GM18519 (cell line): Measurements from ENCODE around the gene ABO.
"Not testable (repeated sequence)": the region's sequence is repeated elsewhere in the genome, so short reads cannot be mapped to it uniquely, and the experiment has no call there.

Experiments used
- ATAC-seq: cut with Tn5 transposase; IDR thresholded peaks from one replicate; pipeline ENCODE4 v1.9.1; 2021; ENCODE audit warnings: mild to moderate bottlenecking, moderate library complexity; ENCODE audit not compliant: unreplicated experiment, low FRiP score

The ABO gene

DNA sequence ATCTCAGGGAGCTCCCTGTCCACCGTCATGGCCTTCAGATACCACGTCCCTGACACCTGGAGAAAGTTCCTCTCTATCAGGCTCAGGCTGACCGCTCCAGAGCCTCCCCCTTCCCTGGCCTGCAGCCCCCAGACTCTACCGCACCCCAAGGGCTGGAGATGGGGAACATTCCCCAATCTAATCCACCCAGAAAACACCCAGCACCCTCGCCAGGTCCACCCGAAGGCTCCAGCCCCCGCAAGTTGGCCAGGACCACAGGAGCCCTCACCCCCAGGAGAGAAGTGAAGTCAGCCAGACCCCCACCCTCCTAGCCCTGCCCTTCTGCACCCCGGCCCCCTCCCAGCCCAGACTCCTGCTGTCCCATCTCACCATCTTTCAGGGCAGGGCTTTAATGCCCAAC, 47.0 kb downstream of the ABO start:
- ATAC-seq = not testable (repeated sequence)

DNA sequence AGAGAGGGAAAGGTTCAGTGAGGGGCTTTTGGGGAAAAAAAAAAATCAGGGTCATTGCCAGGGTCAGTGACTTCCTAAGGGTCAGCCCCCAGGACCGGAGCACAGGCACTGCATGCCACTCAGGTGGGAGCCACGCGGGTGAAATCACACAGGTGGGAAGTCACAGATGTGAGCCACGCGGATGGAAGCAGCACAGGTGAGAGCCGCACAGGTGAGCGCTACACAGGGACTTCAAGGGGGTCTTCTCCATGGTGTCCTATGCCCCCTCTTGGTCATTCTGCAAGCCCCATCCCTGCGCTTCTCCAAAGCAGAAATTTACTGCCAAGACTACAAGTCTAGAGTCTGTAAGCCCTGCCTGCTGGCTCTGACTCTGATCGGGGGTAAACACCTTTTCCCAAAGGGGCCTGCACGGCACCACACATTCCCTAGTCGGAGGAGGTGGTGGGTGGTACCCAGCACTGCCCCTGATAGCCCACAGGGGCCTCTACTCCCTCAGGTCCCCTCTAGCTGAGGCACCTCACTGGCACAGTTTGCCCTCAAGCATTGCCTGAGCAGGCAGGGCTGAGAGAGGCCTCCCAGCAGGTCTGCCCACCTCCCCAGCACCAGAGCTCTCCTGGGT, 47.6 kb downstream of the ABO start:
- ATAC-seq = no peak

DNA sequence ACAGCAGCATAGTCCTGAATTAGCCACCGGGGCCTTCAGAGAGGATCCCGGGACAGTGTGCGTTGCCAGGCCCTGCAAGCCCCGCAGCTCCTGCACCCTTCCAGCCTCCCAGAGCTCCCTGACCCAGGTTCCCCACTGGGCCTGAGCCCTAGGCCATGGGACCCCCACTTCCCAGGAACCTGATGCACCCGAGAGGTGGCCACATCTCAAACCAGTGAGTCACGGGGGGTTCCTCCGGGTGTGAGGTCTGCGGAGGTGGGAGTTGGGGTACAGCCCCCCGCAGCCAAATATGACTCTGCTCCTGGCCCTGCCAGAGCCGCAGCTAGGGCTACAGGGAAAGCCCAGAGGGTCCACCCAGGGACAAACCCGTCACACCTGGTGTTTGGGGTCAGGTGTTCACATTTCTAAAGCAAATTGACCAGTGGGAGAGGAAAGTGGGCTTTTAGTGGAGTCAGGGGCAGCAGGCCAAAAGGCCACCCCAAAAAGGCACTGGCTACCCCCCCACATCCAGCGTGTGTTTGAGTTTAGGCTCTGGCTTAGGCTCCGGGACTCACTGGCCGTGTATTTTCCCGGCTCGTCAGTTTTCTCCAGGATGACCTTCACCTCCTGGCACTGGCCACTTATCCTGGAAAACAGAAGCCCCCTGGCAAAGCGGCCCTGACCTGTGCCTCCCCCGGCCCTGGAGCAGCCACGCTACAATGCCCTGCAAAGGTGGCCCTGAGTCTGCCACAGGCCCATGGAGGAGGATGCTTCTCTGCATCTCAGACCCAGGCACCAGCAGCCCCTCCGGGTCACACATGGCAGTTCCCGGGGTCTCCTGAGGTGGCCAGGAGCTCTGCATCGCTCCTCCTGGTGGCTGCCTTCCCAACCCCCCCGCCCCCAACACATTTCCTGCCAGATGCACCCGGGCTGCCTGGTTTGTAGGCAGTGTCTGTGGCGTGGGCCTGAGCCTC, 48.5 kb downstream of the ABO start:
- ATAC-seq = no peak

DNA sequence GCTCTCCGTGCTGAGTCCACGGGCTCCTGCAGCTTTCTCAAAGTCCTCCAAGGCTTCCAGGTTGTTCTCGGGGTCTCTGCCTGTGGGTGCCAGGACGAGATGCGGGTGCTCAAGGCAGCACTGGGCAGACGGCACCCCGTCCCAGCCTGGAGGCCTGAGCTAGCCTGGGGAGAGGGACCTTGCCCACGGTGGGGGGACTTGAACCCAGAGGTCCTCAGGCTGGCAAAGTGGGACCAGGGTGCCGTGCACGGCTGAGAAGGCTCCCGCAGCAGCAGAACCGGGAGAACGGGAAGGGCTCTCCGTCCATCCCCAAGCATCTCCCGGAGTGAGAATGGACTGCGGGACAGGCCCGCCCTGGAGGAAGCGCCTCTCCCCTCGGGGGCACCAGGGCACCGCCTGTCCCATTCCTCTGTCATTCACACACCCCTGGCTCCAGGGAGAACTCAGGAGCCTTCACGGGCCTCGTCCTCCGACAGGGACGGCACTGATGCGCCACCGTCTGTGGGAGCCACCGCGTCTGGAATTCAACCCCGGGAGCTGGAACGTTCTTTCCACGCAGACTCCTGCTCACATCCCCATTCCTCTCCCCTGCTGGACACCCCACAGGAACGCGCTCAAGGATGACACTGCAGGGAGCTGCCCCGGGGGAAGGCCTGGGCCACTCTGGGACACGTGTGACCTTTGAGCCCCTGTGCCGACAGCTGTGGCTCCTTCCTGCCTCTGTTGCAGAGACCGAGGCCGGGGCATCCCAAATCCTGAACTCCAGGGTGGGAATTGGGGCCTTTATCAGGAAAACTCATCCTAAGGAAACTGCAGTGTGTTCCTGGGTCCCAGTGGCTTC, 49.6 kb downstream of the ABO start:
- ATAC-seq = no peak

DNA sequence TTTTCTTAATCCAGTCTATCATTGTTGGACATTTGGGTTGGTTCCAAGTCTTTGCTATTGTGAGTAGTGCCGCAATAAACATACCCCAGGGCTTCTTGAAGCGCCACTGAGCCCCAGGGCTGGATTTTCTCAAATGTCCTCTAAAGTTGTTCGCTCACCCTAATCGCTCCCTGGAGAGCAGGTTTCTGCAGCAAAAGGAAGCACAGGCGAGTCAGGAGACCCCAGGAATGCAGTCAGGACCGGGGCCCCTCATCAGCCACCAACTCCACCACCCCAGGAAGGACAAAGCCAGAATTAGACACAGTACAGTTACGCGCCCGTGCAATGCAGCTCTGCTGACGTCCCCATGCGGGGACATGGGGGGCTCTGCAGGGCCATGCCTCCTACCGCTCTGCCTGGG, 50.2 kb downstream of the ABO start:
- no peak for ATAC-seq

DNA sequence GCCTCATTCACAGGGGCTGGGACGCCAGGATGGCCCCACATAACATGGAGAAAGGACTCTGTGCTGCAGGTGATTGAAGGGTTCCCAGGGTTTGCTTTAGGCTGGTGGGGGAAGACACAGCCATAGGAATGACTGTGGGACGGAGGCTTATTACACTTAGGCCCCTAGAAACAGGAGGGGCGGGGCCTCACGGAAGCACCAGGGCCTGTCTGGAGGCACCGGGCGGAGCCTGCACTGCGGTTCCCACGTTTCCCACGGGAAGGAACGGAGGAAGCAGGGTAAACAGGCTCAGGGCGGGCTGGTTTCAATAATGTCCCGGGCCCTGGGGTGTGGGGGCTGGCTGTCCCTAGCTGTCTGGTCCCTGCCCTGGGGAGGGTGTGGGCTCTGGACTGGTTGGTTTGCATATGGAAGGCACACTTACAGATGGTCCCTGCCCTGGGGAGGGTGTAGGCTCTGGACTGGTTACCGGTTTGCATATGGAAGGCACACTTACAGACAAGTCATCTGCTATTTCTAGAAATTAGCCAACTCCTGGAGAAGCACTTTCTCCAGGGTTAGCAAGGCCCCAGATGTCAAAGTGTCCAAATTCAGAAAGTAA, 51.7 kb downstream of the ABO start:
- ATAC-seq = not testable (repeated sequence)

DNA sequence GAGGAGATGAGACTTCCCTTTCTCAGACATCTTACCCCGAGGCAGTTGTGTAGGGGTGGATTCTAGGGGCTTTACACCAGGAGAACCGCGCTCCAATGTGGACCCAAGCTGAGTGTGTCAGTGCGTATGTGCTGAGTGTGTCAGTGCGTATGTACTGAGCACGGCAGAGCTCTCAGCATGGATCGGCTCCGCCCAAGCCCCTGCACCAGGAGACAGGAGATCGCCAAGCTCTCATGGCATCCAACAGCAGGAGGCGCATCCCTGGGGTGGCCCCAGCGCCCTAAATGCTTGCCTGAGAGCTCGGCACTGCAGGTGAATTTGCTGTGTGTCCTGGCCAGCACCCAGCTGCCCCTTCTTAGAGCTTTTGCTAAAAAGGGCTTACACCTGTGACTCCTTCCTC, 53.0 kb downstream of the ABO start:
- not testable (repeated sequence) for ATAC-seq

DNA sequence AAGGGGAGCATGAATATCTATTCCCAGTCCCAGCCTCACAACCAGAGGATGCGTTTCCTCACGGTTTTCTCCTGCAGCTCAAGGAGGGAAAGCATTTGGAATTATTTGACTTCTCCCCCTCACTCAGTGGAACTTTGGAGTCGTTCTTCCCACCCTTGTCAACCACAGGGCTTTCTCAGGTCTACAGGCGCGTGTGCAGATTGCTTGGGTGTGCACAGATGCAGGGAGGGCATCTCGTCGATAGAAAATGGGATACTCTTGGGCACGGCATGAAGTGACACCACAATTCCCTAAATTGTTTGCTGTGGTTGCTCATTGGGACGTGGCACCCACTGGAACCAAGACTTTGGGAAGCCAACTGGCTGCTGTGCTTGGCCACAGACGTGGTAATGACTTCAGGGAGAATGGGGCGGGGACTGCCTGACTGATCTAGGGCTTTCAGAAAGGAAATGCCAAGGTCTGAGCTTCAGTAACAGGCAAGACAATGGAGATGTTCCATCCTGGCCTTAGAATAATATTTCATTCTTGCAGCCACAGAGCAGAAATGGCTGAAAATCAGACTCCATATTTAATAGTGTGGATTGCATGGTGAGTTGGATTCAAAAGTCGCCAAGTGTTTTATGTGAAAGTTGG, 53.7 kb downstream of the ABO start:
- no peak for ATAC-seq

DNA sequence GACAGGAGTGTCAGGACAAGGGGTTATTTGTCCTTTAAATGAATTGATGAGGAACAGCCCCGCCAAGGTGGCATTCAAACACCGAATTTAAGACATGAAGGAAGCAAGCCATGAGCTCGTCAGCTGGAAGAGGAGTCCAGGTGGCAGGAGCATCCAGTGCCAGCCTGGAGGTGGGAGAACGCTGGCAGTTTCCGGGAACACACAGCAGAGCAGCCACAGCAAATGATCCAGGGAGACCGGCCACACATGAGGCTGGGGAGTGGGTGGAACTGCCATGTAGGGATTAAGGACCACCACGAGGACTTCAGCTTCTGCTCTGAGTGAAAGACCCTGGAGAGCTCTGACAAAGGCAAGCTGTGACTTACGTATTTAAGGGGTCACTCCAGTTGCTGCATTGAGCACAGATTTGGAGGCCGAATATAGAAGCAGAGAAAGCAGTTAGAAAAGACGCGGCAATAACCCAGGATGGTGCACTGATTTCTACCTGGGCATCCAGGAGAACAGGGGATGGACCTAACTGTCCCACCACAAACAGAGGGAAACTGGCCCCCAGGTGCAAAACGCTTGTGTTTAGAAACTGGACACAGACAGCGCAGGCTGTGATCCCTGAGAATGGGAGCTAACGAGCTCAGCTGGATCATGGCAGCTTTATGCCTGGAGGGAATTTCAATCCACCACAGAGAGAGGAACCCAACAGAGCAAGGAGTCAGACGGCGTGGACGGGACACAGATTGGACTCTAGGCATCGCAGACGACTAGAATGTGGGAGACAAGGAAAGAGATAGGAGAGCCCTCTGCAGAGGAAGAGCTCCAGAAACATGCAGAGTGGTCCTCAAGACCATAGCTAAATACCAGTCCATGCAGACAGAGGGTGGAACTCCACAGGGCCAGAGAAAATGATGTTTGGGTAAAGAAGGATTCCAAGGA, 56.7 kb downstream of the ABO start:
- not testable (repeated sequence) for ATAC-seq

DNA sequence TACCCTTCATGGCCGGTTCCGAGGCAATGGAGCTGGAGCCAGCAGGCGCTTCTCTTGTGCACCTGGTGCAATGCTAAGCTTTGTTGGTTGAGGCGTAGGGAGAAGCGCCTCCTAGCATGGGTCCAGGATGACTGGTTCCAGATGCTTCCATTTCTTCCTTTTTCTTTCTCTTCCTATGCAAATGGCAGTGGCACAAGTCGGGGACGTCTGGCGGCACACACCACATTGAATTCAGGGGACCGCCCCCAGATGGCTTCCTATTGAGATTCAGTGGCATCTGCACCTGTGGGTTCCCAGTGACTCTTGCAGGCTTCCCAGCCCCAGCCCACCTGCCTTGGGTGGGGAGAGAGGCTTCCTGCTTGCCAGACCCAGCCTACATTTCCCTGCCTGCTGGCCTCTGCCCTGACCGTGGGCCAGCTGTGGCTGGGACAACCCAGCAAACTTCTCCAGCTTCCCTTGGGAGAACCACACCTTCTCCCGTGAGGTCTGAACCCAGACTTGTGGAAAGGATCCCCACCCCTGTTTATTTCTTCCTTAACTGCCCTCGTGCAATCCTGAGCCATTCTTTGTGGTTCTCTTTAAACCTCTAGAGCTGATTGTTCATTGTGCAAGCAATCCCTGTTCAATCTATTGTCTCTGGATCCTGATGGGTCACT, 57.5 kb downstream of the ABO start:
- not testable (repeated sequence) for ATAC-seq

DNA sequence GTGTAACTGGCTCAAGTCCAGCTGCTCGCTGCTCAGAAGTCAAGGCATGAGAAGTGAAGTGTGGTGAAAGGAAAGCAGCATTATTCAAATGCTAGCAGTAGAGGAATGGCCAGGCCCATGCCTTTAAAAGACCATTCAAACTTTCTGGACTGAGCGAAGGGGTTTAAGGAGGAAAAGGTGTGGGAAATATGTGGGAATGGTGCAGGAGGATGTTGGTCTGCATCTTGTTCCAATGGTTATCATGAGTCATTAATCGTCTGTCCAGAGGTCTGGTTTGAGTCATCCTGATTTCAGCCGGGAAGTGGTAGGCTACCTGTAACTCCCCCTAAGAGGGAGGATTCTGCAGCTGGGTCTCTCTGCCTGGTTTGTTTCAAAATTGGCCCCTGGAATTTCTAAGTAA, 60.7 kb downstream of the ABO start:
- ATAC-seq = not testable (repeated sequence)

DNA sequence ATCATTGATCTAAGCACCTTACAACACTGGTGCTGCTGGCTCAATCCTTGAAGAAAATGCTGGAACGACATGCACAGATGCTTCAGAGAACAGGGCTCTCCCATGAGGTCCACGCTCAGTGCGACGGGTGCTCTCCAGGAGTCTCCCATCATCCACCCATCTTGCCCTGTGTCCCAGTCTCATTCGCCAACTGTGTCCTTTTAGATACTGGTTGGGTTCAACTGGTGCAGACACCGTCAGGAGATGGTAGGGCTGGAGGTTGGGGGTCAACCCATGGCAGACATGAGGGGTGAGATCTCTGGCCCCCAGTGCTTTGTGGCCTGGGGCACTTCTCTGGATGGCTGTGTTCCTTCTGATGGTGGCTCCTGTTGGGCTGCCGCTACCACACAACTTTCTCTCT, 64.4 kb downstream of the ABO start:
- no peak for ATAC-seq

DNA sequence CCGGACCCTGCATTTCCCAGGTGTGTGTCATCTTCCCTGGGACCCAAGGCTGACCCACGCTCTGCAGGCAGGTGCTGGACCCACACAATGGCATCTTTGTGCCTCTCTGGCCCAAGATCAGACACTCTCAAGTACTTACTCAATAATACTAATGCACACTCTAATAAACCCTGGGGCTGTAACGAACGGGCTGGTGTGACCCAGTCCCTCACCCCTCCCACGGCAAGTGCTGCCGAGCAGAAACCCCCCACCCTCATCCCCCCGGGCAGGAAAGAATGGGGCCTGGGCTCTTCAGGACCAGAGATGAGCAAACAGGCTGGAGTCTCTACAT, 64.8 kb downstream of the ABO start:
- no peak for ATAC-seq

DNA sequence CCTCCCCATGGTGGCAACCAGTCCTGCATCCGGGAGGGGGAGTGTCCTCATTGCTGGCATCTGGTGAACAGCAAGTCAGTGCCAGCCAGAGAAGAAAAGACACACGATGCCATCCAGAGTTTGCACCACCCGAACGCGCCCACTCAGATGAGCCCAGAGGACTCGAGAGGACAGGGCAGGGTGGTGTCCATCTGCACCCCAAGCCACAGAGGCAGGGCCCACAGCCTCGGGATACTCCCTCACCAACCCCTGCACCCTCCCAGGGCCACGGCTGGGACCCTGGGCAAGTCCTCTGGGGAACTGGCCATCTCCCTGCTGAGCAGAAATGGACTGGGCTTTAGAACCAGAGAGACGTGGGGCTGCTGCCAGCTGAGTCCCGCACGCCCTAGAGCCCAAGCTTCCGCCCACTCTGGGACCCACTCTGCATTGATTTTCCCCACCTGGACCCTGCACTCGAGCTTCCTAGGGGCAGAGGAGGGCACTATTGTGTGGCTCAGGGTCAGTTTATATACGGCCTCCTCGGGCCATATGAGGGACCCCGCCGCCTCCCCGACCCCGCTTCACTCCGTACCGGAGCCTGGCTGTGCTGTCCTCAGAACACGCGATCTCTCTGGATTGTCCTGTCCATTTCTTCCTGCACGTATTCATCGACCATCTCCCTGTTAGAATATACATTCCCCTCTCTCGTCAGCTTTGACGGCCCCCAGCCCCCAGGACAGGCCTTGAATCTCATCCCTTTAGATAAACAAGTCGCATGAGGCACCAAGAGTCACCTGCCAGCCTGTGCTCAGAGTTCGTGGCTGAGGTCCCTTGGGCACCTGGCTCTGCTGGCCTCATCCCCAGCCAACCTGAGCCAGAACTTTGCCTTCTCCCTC, 65.4 kb downstream of the ABO start:
- ATAC-seq = not testable (repeated sequence)

DNA sequence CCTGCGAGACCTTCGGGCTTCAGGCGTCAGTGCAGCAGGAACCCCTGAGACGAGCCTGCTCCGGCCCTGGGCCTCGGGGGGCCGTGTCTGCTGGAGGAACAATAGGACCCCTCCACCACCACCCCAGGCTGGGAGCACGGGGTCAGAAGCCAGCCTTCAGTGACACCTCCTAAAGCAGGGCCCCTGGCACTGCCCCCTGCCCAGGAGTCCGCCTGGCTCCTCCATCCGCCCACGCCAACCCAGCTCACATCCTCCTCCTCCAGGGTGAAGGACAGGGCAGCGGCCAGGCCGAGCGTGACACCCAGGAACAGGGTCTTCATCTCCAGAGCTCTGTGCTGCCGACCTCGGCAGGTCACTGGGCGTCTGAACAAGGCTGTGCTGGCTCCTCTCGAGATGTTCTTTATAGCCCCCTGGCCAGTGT, 66.1 kb downstream of the ABO start, which contains the start of gene OBP2B:
Gene OBP2B (minus strand): TSS at position 371 of the 421 bp plus-strand sequence. CDS start 51 bp downstream, at position 320.
- not testable (repeated sequence) for ATAC-seq

DNA sequence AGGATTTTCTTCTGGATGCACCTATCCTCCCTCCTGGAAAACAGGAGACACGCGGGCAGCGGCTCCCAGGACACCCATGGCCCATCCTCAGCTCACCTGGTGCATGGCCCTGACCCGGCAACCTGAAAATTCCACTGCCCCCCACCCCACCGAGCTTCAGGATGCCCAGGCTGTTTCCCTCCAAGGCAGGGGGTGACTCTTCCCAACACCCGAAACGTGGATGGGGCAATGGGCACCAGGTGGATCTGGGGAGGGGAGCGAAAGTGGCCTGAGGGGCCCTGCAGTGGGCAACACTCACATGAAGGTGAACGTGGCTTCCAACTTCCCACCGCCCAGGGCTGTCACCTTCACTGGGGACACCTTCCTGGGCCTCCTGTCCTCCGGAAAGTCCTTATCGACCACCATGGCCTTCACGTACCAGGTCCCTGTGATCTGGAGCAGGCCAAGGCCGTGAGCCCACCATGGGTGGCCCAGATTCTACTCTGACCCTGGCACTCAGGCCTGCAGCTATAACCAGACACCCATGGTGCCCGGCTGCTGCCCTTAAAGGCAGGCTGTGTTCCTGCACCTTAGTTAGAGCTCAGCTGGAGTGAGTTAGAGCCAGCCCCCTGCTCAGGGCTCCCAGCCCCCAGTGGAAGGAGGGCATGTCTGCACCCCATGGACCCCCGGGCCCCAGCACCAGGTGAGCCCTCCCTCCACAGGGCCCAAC, 66.7 kb downstream of the ABO start:
- not testable (repeated sequence) for ATAC-seq
